WTC11 (cell line): Measurements from ENCODE around the gene OR4D1. TPM values are rescaled to one million over a fixed set of nuclear protein-coding genes. Genes with fewer than 3 reads are reported as not detected.

ENCODE experiments used
- ATAC-seq: fragments of 200-7000 bp; cut with Tn5 transposase; 2 replicates; pipeline ENCODE4 v1.10.0; 2021; ENCODE audit warnings: mild to moderate bottlenecking, moderate library complexity
- CTCF ChIA-PET: fragments of 300-600 bp; sonication (Branson Sonifier 250); formaldehyde crosslinking; loops from one replicate; lab custom pipeline; 2021; ENCODE audit warnings: antibody characterized with exemption; lab: Charles Lee
- POLR2A ChIA-PET: fragments of 350-600 bp; sonication (Branson Sonifier 250); formaldehyde crosslinking; loops from one replicate; lab custom pipeline; 2021; ENCODE audit warnings: antibody characterized with exemption; lab: Charles Lee
- DNase-seq: peaks from one replicate; pipeline ENCODE4 v3.0.0; 2021; ENCODE audit warnings: low spot score
- H3K27ac Mint-ChIP-seq: 2 replicates; pipeline ENCODE4 v1.8.0; 2021; ENCODE audit warnings: mixed read lengths
- H3K27me3 Mint-ChIP-seq: 2 replicates; pipeline ENCODE4 v1.8.0; 2021; ENCODE audit warnings: low read depth, mild to moderate bottlenecking, moderate library complexity, mixed read lengths
- H3K36me3 Mint-ChIP-seq: 2 replicates; pipeline ENCODE4 v1.8.0; 2021; ENCODE audit warnings: mixed read lengths
- H3K4me1 Mint-ChIP-seq: 2 replicates; pipeline ENCODE4 v1.8.0; 2022; ENCODE audit warnings: mixed read lengths
- H3K4me3 Mint-ChIP-seq: 2 replicates; pipeline ENCODE4 v1.8.0; 2021; ENCODE audit warnings: mild to moderate bottlenecking, moderate library complexity, mixed read lengths
- H3K9me3 Mint-ChIP-seq: 2 replicates; pipeline ENCODE4 v1.8.0; 2021; ENCODE audit warnings: mixed read lengths
- CREB1 ChIP-seq: sonication (generic); formaldehyde crosslinking; IDR thresholded peaks from 2 replicates; pipeline ENCODE4 v1.8.0; 2023; ENCODE audit warnings: mild to moderate bottlenecking, missing genetic modification reagents
- ETV6 ChIP-seq: sonication (generic); formaldehyde crosslinking; IDR thresholded peaks from 2 replicates; pipeline ENCODE4 v1.8.1; 2022; ENCODE audit warnings: mild to moderate bottlenecking, missing genetic modification reagents
- GRHL2 ChIP-seq: fragments of 250-450 bp; sonication (Bioruptor Pico); IDR thresholded peaks from 2 replicates; pipeline ENCODE4 v1.8.0; 2022; ENCODE audit warnings: mild to moderate bottlenecking, moderate library complexity; ENCODE audit not compliant: insufficient replicate concordance, severe bottlenecking
- MYBL2 ChIP-seq: sonication (generic); formaldehyde crosslinking; IDR thresholded peaks from 2 replicates; pipeline ENCODE4 v1.8.1; 2023; ENCODE audit warnings: mild to moderate bottlenecking, moderate library complexity, missing genetic modification reagents
- NFE2L1 ChIP-seq: sonication (generic); formaldehyde crosslinking; IDR thresholded peaks from 2 replicates; pipeline ENCODE4 v1.8.1; 2023; ENCODE audit warnings: missing genetic modification reagents
- RORB ChIP-seq: fragments of 250-450 bp; sonication (Bioruptor Pico); IDR thresholded peaks from 2 replicates; pipeline ENCODE4 v1.9.0; 2021; ENCODE audit warnings: mild to moderate bottlenecking
- TCF7 ChIP-seq: sonication (generic); formaldehyde crosslinking; IDR thresholded peaks from 2 replicates; pipeline ENCODE4 v1.8.0; 2022; ENCODE audit warnings: mild to moderate bottlenecking, low read depth, missing genetic modification reagents, moderate library complexity
- TEAD1 ChIP-seq: sonication (generic); formaldehyde crosslinking; IDR thresholded peaks from 2 replicates; pipeline ENCODE4 v1.8.0; 2022; ENCODE audit warnings: mild to moderate bottlenecking, missing genetic modification reagents
- ZBTB21 ChIP-seq: sonication (generic); formaldehyde crosslinking; IDR thresholded peaks from 2 replicates; pipeline ENCODE4 v1.8.1; 2023; ENCODE audit warnings: mild to moderate bottlenecking, missing genetic modification reagents, borderline replicate concordance
- ZNF121 ChIP-seq: sonication (generic); formaldehyde crosslinking; IDR thresholded peaks from 2 replicates; pipeline ENCODE4 v1.8.0; 2023; ENCODE audit warnings: missing genetic modification reagents
- ZNF138 ChIP-seq: sonication (generic); formaldehyde crosslinking; conservative IDR thresholded peaks from 2 replicates; pipeline ENCODE4 v1.8.1; 2022; ENCODE audit warnings: mild to moderate bottlenecking, moderate library complexity, missing genetic modification reagents
- ZNF263 ChIP-seq: sonication (generic); formaldehyde crosslinking; IDR thresholded peaks from 2 replicates; pipeline ENCODE4 v1.8.1; 2022; ENCODE audit warnings: low read depth, mild to moderate bottlenecking, moderate library complexity, missing genetic modification reagents
- ZNF317 ChIP-seq: sonication (generic); formaldehyde crosslinking; IDR thresholded peaks from 2 replicates; pipeline ENCODE4 v1.8.1; 2023; ENCODE audit warnings: low read depth, mild to moderate bottlenecking, moderate library complexity, missing genetic modification reagents, borderline replicate concordance
- ZNF671 ChIP-seq: fragments of 250-450 bp; sonication (Bioruptor Pico); IDR thresholded peaks from 2 replicates; pipeline ENCODE4 v1.8.0; 2021; ENCODE audit warnings: mild to moderate bottlenecking
- total RNA-seq: library from RNA; stranded (reverse); gene quantifications from 3 replicates; pipeline ENCODE4 v1.2.3, GENCODE V29; 2021
- TF ChIP-seq, protein P1 (sequence below): sonication (generic); formaldehyde crosslinking; IDR thresholded peaks from 2 replicates; pipeline ENCODE4 v1.8.1; 2022; ENCODE audit warnings: low read depth, mild to moderate bottlenecking, moderate library complexity, missing genetic modification reagents, borderline replicate concordance
- TF ChIP-seq, protein P2 (sequence below): sonication (generic); formaldehyde crosslinking; IDR thresholded peaks from 2 replicates; pipeline ENCODE4 v1.8.1; 2023; ENCODE audit warnings: mild to moderate bottlenecking, missing genetic modification reagents
- TF ChIP-seq, protein P3 (sequence below): sonication (generic); formaldehyde crosslinking; IDR thresholded peaks from 2 replicates; pipeline ENCODE4 v1.8.1; 2022; ENCODE audit warnings: low read depth, missing genetic modification reagents, borderline replicate concordance
- TF ChIP-seq, protein P4 (sequence below): sonication (generic); formaldehyde crosslinking; IDR thresholded peaks from 2 replicates; pipeline ENCODE4 v1.8.1; 2023; ENCODE audit warnings: mild to moderate bottlenecking, missing genetic modification reagents, borderline replicate concordance
- TF ChIP-seq, protein P5 (sequence below): fragments of 200-600 bp; IDR thresholded peaks from 2 replicates; pipeline ENCODE4 v1.8.0; 2022; ENCODE audit warnings: antibody characterized with exemption
- TF ChIP-seq, protein P6 (sequence below): fragments of 250-450 bp; sonication (Bioruptor Pico); IDR thresholded peaks from 2 replicates; pipeline ENCODE4 v2.1.2; 2022; ENCODE audit warnings: mild to moderate bottlenecking, moderate library complexity

Gene OR4D1
- total RNA-seq, 1 experiment from 2014 or later: 0.17 TPM

DNA sequence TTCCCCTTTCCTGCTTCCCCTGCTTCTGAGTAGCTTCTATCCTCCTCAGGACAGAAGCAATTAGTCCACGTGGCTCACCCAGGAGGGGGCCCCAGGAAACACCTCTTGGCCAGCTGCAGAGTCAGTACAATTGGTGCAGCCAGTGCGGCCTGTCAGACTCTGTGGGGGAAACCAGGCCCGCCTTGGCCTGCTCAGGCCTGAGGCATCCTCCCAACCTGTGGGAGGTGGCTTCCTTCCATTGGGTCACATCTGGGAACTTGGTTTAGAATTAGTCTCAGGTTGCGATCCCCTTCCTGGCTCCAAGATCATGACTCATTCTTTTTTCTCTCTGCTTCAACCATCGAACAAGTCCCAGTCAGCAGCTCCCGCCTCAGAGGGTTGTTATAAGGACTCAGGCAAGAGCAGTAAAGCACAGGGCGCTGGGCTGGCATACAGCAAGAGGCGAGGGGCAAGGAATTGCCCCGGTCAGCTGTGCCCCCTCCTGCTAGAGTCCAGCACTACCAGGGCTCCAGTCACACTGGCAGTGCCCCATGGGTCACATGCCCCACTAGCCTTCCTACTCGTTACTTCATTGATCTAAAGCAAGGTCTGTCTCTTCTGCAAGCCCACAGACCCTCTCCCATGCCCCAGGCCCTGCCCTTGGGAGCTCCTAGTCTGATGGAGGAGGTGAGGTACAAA is 36.3 kb downstream of the OR4D1 start:
- H3K36me3 Mint-ChIP-seq: no peaks in the 10 kb centered on the region
- TF ChIP-seq ETV6 (CRISPR knock-in tag) (no peak), ZNF317 (CRISPR knock-in tag) (no peak), ZNF138 (CRISPR knock-in tag) (no peak), RORB (CRISPR knock-in tag) (no peak), ZNF671 (CRISPR knock-in tag) (no peak), ZNF121 (no peak), TEAD1 (CRISPR knock-in tag) (no peak), TCF7 (no peak), ZBTB21 (no peak)
- TF ChIP-seq, protein P1, sequence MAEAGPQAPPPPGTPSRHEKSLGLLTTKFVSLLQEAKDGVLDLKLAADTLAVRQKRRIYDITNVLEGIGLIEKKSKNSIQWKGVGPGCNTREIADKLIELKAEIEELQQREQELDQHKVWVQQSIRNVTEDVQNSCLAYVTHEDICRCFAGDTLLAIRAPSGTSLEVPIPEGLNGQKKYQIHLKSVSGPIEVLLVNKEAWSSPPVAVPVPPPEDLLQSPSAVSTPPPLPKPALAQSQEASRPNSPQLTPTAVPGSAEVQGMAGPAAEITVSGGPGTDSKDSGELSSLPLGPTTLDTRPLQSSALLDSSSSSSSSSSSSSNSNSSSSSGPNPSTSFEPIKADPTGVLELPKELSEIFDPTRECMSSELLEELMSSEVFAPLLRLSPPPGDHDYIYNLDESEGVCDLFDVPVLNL (CRISPR knock-in tag): no peak
- TF ChIP-seq, protein P2, sequence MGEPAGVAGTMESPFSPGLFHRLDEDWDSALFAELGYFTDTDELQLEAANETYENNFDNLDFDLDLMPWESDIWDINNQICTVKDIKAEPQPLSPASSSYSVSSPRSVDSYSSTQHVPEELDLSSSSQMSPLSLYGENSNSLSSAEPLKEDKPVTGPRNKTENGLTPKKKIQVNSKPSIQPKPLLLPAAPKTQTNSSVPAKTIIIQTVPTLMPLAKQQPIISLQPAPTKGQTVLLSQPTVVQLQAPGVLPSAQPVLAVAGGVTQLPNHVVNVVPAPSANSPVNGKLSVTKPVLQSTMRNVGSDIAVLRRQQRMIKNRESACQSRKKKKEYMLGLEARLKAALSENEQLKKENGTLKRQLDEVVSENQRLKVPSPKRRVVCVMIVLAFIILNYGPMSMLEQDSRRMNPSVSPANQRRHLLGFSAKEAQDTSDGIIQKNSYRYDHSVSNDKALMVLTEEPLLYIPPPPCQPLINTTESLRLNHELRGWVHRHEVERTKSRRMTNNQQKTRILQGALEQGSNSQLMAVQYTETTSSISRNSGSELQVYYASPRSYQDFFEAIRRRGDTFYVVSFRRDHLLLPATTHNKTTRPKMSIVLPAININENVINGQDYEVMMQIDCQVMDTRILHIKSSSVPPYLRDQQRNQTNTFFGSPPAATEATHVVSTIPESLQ: no peak
- TF ChIP-seq, protein P3, sequence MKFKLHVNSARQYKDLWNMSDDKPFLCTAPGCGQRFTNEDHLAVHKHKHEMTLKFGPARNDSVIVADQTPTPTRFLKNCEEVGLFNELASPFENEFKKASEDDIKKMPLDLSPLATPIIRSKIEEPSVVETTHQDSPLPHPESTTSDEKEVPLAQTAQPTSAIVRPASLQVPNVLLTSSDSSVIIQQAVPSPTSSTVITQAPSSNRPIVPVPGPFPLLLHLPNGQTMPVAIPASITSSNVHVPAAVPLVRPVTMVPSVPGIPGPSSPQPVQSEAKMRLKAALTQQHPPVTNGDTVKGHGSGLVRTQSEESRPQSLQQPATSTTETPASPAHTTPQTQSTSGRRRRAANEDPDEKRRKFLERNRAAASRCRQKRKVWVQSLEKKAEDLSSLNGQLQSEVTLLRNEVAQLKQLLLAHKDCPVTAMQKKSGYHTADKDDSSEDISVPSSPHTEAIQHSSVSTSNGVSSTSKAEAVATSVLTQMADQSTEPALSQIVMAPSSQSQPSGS (CRISPR knock-in tag): no peak
- ChIA-PET CTCF (interaction anchor here (1.3 to 2.5 kb wide), 4 partner anchors 10 to 65 kb away, joined by 4 to 8 read pairs (median 5); no protein-coding TSS in a partner anchor), POLR2A (interaction anchor here (0.7 kb wide), 1 partner anchor 64 kb away, joined by 4 read pairs; no protein-coding TSS in a partner anchor)
- H3K27me3 Mint-ChIP-seq: peaks cover 14% of the 10 kb centered on the region
- peaks cover 8% of the 10 kb centered on the region; the same call in 1 of the 2 replicates for H3K4me1 Mint-ChIP-seq
- DNase-seq (peak; percentile 40), ATAC-seq (peak; percentile 97)
- H3K4me3 Mint-ChIP-seq: no peak overlapping the region
- H3K27ac Mint-ChIP-seq: no peak overlapping the region
- no peaks in the 10 kb centered on the region for H3K9me3 Mint-ChIP-seq

DNA sequence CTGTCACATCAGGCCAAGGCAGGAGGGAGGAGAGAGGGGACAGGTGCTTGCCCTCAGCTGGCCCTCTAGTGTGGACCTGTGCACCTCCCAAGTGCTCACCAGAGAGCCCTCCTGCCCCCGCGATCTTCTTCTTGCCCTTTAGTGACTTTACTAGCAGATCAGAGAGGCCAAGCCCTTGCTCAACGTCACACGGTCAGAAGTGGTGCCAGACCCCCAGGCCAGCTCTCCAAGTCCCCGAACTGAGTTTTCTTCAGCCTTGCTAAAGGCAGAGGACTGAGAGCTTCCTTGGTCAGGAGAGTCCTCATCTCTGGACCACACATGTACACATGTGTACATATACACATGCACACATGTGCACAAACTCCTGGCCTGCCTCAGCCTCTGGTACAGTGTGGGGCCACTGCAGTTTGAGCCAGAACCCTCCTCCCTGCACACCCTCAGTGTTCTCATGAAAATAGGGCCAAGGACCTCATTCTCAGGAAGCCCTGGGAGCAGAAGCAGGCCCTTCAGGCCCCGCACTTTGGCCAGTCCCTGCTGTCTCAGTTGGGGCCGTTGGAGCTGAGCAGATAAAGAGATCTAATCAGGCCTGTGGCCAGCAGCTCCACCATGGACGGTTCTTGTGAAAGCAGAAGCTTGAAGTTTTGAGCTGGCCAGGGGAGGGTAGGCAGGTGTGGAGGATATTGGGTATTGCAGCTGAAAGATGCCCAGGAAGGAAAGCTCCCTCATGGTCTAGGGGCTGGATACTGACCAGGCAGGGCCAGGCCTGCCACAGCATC is 37.0 kb downstream of the OR4D1 start:
- H3K9me3 Mint-ChIP-seq: no peaks in the 10 kb centered on the region
- H3K36me3 Mint-ChIP-seq: no peaks in the 10 kb centered on the region
- ATAC-seq (no peak), DNase-seq (no peak)
- POLR2A ChIA-PET: no interaction called here
- peaks cover 8% of the 10 kb centered on the region; the same call in 1 of the 2 replicates for H3K4me1 Mint-ChIP-seq
- H3K4me3 Mint-ChIP-seq: no peak overlapping the region
- H3K27me3 Mint-ChIP-seq: peaks cover 13% of the 10 kb centered on the region
- CTCF ChIA-PET: interaction anchor here (1.0 to 2.5 kb wide), 7 partner anchors 9 to 64 kb away, joined by 3 to 9 read pairs (median 5); no protein-coding TSS in a partner anchor
- H3K27ac Mint-ChIP-seq: no peak overlapping the region
- TF ChIP-seq, protein P4, sequence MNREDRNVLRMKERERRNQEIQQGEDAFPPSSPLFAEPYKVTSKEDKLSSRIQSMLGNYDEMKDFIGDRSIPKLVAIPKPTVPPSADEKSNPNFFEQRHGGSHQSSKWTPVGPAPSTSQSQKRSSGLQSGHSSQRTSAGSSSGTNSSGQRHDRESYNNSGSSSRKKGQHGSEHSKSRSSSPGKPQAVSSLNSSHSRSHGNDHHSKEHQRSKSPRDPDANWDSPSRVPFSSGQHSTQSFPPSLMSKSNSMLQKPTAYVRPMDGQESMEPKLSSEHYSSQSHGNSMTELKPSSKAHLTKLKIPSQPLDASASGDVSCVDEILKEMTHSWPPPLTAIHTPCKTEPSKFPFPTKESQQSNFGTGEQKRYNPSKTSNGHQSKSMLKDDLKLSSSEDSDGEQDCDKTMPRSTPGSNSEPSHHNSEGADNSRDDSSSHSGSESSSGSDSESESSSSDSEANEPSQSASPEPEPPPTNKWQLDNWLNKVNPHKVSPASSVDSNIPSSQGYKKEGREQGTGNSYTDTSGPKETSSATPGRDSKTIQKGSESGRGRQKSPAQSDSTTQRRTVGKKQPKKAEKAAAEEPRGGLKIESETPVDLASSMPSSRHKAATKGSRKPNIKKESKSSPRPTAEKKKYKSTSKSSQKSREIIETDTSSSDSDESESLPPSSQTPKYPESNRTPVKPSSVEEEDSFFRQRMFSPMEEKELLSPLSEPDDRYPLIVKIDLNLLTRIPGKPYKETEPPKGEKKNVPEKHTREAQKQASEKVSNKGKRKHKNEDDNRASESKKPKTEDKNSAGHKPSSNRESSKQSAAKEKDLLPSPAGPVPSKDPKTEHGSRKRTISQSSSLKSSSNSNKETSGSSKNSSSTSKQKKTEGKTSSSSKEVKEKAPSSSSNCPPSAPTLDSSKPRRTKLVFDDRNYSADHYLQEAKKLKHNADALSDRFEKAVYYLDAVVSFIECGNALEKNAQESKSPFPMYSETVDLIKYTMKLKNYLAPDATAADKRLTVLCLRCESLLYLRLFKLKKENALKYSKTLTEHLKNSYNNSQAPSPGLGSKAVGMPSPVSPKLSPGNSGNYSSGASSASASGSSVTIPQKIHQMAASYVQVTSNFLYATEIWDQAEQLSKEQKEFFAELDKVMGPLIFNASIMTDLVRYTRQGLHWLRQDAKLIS: no peak
- no peak for TF ChIP-seq GRHL2 (CRISPR knock-in tag)
- TF ChIP-seq, protein P5, sequence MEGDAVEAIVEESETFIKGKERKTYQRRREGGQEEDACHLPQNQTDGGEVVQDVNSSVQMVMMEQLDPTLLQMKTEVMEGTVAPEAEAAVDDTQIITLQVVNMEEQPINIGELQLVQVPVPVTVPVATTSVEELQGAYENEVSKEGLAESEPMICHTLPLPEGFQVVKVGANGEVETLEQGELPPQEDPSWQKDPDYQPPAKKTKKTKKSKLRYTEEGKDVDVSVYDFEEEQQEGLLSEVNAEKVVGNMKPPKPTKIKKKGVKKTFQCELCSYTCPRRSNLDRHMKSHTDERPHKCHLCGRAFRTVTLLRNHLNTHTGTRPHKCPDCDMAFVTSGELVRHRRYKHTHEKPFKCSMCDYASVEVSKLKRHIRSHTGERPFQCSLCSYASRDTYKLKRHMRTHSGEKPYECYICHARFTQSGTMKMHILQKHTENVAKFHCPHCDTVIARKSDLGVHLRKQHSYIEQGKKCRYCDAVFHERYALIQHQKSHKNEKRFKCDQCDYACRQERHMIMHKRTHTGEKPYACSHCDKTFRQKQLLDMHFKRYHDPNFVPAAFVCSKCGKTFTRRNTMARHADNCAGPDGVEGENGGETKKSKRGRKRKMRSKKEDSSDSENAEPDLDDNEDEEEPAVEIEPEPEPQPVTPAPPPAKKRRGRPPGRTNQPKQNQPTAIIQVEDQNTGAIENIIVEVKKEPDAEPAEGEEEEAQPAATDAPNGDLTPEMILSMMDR: no peak
- no peak for TF ChIP-seq ZNF263 (CRISPR knock-in tag)
- TF ChIP-seq ZBTB21: no peak
- no peak for TF ChIP-seq NFE2L1 (CRISPR knock-in tag)
- no peak for TF ChIP-seq MYBL2 (CRISPR knock-in tag)
- TF ChIP-seq, protein P6, sequence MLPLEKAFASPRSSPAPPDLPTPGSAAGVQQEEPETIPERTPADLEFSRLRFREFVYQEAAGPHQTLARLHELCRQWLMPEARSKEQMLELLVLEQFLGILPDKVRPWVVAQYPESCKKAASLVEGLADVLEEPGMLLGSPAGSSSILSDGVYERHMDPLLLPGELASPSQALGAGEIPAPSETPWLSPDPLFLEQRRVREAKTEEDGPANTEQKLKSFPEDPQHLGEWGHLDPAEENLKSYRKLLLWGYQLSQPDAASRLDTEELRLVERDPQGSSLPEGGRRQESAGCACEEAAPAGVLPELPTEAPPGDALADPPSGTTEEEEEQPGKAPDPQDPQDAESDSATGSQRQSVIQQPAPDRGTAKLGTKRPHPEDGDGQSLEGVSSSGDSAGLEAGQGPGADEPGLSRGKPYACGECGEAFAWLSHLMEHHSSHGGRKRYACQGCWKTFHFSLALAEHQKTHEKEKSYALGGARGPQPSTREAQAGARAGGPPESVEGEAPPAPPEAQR (CRISPR knock-in tag): no peak
- TF ChIP-seq CREB1 (CRISPR knock-in tag): no peak
